COLO829 (cell line): ENCODE measurements around the gene KANK4.
A peak's percentile ranks its signal among the peaks of the same experiment; 100 is the strongest.

ENCODE experiments used
- DNase-seq: peaks from one replicate; pipeline ENCODE4 v3.0.0; 2012; ENCODE audit warnings: low spot score

Gene KANK4

GRCh38 chr1:62304975-62305374 is 14.3 kb downstream of the KANK4 start:
- no peak for DNase-seq

- no peak for DNase-seq
Observed at GRCh38 chr1:62304515-62304914, 14.7 kb downstream of the KANK4 start.

GRCh38 chr1:62301726-62302390 is 17.4 kb downstream of the KANK4 start:
- DNase-seq: no peak

GRCh38 chr1:62299426-62300200 is 19.6 kb downstream of the KANK4 start:
- DNase-seq: peak; percentile 89

GRCh38 chr1:62295921-62296491 is 23.2 kb downstream of the KANK4 start:
- peak; percentile 34 for DNase-seq

- DNase-seq: no peak
Observed at GRCh38 chr1:62294261-62294660, 25.0 kb downstream of the KANK4 start.

- DNase-seq: no peak
Observed at GRCh38 chr1:62288662-62289061, 30.6 kb downstream of the KANK4 start.

- DNase-seq: no peak
Observed at GRCh38 chr1:62288224-62288623, 31.0 kb downstream of the KANK4 start.

- no peak for DNase-seq
Observed at GRCh38 chr1:62286786-62287224, 32.4 kb downstream of the KANK4 start.

- DNase-seq: no peak
Observed at GRCh38 chr1:62285984-62286785, 33.0 kb downstream of the KANK4 start.

GRCh38 chr1:62285440-62285839 is 33.8 kb downstream of the KANK4 start:
- DNase-seq: no peak

GRCh38 chr1:62283986-62284385 is 35.2 kb downstream of the KANK4 start:
- no peak for DNase-seq

- DNase-seq: no peak
Observed at GRCh38 chr1:62282909-62283755, 36.1 kb downstream of the KANK4 start.

- no peak for DNase-seq
Observed at GRCh38 chr1:62281922-62282555, 37.2 kb downstream of the KANK4 start.

GRCh38 chr1:62280960-62281465 is 38.2 kb downstream of the KANK4 start:
- no peak for DNase-seq

GRCh38 chr1:62280150-62280549 is 39.1 kb downstream of the KANK4 start:
- no peak for DNase-seq

- no peak for DNase-seq
Observed at GRCh38 chr1:62276791-62277190, 42.4 kb downstream of the KANK4 start.

- DNase-seq: no peak
Observed at GRCh38 chr1:62274496-62275485, 44.4 kb downstream of the KANK4 start.

GRCh38 chr1:62273953-62274352 is 45.3 kb downstream of the KANK4 start:
- DNase-seq: no peak
